IMR-90 (cell line): Measurements from ENCODE around the gene RIMBP2. TPM values are rescaled to one million over a fixed set of nuclear protein-coding genes. Genes with fewer than 3 reads are reported as not detected.

Experiments
- ATAC-seq: fragments of 200-7000 bp; cut with Tn5 transposase; 2 replicates; pipeline ENCODE4 v1.9.1; 2020; ENCODE audit warnings: low read depth, mild to moderate bottlenecking, moderate library complexity
- BruUV-seq: library from RNA; stranded (reverse); fragments of 400-500 nt; replicated peaks from 2 replicates; lab custom pipeline; 2021; lab: Mats Ljungman, UMichigan
- CTCF ChIA-PET: fragments of 300-600 bp; formaldehyde crosslinking; extraction: SDS; loops from one replicate; lab custom pipeline; 2021; ENCODE audit warnings: antibody characterized with exemption; lab: Yijun Ruan, JAX
- POLR2A ChIA-PET: fragments of 300-600 bp; sonication (Branson Sonifier 250); formaldehyde crosslinking; loops from one replicate; lab custom pipeline; 2022; ENCODE audit warnings: antibody characterized with exemption; ENCODE audit not compliant: unreplicated experiment; lab: Charles Lee
- DNase-seq: peaks from one replicate; pipeline ENCODE4 v3.0.0; 2013
- H2AFZ ChIP-seq: replicated peaks from 2 replicates; pipeline ENCODE3; 2013; ENCODE audit warnings: low read length, mild to moderate bottlenecking; ENCODE audit not compliant: poor library complexity
- H2AK5ac ChIP-seq: 2 replicates; pipeline ENCODE4 v1.6.1; 2013; ENCODE audit warnings: low read depth, low read length, inconsistent platforms
- H2AK9ac ChIP-seq: replicated peaks from 2 replicates; pipeline ENCODE3; 2013; ENCODE audit warnings: mild to moderate bottlenecking, low read depth, low read length, moderate library complexity; ENCODE audit not compliant: poor library complexity
- H2BK120ac ChIP-seq: 2 replicates; pipeline ENCODE4 v1.6.1; 2013; ENCODE audit warnings: low read depth, low read length, inconsistent platforms
- H2BK15ac ChIP-seq: 3 replicates; pipeline ENCODE4 v1.6.1; 2013; ENCODE audit warnings: low read depth, low read length, inconsistent platforms
- H2BK20ac ChIP-seq: 2 replicates; pipeline ENCODE4 v1.6.1; 2013; ENCODE audit warnings: low read depth, mild to moderate bottlenecking, inconsistent platforms, low read length, moderate library complexity
- H2BK5ac ChIP-seq: 2 replicates; pipeline ENCODE4 v1.6.1; 2013; ENCODE audit warnings: mild to moderate bottlenecking, low read depth, low read length, inconsistent platforms; ENCODE audit not compliant: poor library complexity, severe bottlenecking
- H3K14ac ChIP-seq: replicated peaks from 2 replicates; pipeline ENCODE4 v1.6.1; 2013; ENCODE audit warnings: low read depth, low read length, inconsistent platforms
- H3K18ac ChIP-seq: 2 replicates; pipeline ENCODE4 v1.6.1; 2013; ENCODE audit warnings: low read depth, low read length, control low read depth
- H3K23ac ChIP-seq: 2 replicates; pipeline ENCODE4 v1.6.1; 2013; ENCODE audit warnings: low read depth, low read length, inconsistent platforms
- H3K27ac ChIP-seq: 2 replicates; pipeline ENCODE4 v1.5.1; 2013; ENCODE audit warnings: mild to moderate bottlenecking, control low read depth, low read length; ENCODE audit not compliant: insufficient read depth
- H3K27me3 ChIP-seq: 2 replicates; pipeline ENCODE4 v1.6.1; 2013; ENCODE audit warnings: low read length; ENCODE audit not compliant: control insufficient read depth, insufficient read depth
- H3K36me3 ChIP-seq: 2 replicates; pipeline ENCODE4 v1.6.1; 2013; ENCODE audit warnings: low read length, mixed read lengths; ENCODE audit not compliant: control insufficient read depth, insufficient read depth
- H3K4ac ChIP-seq: 2 replicates; pipeline ENCODE4 v1.6.1; 2013; ENCODE audit warnings: low read depth, low read length, inconsistent platforms
- H3K4me1 ChIP-seq: 2 replicates; pipeline ENCODE4 v1.6.1; 2013; ENCODE audit warnings: low read length, mixed read lengths; ENCODE audit not compliant: control insufficient read depth, insufficient read depth
- H3K4me2 ChIP-seq: 2 replicates; pipeline ENCODE4 v1.6.1; 2013; ENCODE audit warnings: low read depth, mild to moderate bottlenecking, control low read depth, low read length, moderate library complexity
- H3K4me3 ChIP-seq: 2 replicates; pipeline ENCODE4 v1.5.1; 2013; ENCODE audit warnings: low read depth, mild to moderate bottlenecking, control low read depth, low read length, moderate library complexity; ENCODE audit not compliant: insufficient read depth
- H3K56ac ChIP-seq: 2 replicates; pipeline ENCODE4 v1.6.1; 2013; ENCODE audit warnings: low read length, inconsistent platforms; ENCODE audit not compliant: insufficient read depth; ENCODE audit errors: extremely low read depth
- H3K79me1 ChIP-seq, 2 experiments: 2 replicates each; pipeline ENCODE4 v1.6.1; 2013; ENCODE audit warnings: low read length in 2 of 2, inconsistent platforms in 1 of 2, low read depth in 1 of 2
- H3K9ac ChIP-seq: 2 replicates; pipeline ENCODE4 v1.6.1; 2013; ENCODE audit warnings: low read depth, low read length, control low read depth
- H3K9me1 ChIP-seq: 2 replicates; pipeline ENCODE4 v1.6.1; 2013; ENCODE audit warnings: low read length, inconsistent platforms; ENCODE audit not compliant: insufficient read depth
- H3K9me3 ChIP-seq: 2 replicates; pipeline ENCODE4 v1.6.1; 2013; ENCODE audit warnings: low read length; ENCODE audit not compliant: control insufficient read depth, insufficient read depth
- H4K20me1 ChIP-seq: 2 replicates; pipeline ENCODE4 v1.6.1; 2013; ENCODE audit warnings: low read length, inconsistent platforms; ENCODE audit not compliant: insufficient read depth
- H4K5ac ChIP-seq: 2 replicates; pipeline ENCODE4 v1.6.1; 2013; ENCODE audit warnings: mild to moderate bottlenecking, low read depth, low read length, control low read depth
- H4K8ac ChIP-seq, 2 experiments: 2 replicates each; pipeline ENCODE4 v1.6.1; 2013; ENCODE audit warnings: low read depth in 2 of 2, low read length in 2 of 2, control low read depth in 1 of 2, inconsistent platforms in 1 of 2
- H4K91ac ChIP-seq: 2 replicates; pipeline ENCODE4 v1.6.1; 2013; ENCODE audit warnings: low read depth, low read length, inconsistent platforms; ENCODE audit not compliant: insufficient read depth
- FOS ChIP-seq: fragments of 150-350 bp; IDR thresholded peaks from 2 replicates; pipeline ENCODE4 v1.6.1; 2016; ENCODE audit warnings: low read depth, low read length
- MXI1 ChIP-seq: IDR thresholded peaks from 2 replicates; pipeline ENCODE4 v1.6.1; 2012; ENCODE audit warnings: low read depth, mild to moderate bottlenecking, low read length, moderate library complexity, borderline replicate concordance
- RAD21 ChIP-seq: IDR thresholded peaks from 2 replicates; pipeline ENCODE4 v1.6.1; 2012; ENCODE audit warnings: low read length, improper control_type of control experiment
- RCOR1 ChIP-seq: IDR thresholded peaks from 2 replicates; pipeline ENCODE4 v1.6.1; 2012; ENCODE audit warnings: mild to moderate bottlenecking, low read length, improper control_type of control experiment; ENCODE audit not compliant: insufficient replicate concordance
- RFX5 ChIP-seq: IDR thresholded peaks from 2 replicates; pipeline ENCODE4 v1.8.0; 2012; ENCODE audit warnings: low read depth, mild to moderate bottlenecking, low read length, moderate library complexity
- USF2 ChIP-seq: fragments of 150-350 bp; IDR thresholded peaks from 2 replicates; pipeline ENCODE4 v1.6.1; 2017; ENCODE audit warnings: mild to moderate bottlenecking, antibody characterized with exemption, low read length, low read depth
- WGBS, 2 experiments: methylation state at CpG; one replicate each; pipeline versions ENCODE4 v1.1.5 to v1.1.7; 2013; ENCODE audit warnings: missing lambda C conversion rate in 2 of 2; ENCODE audit not compliant: insufficient read length in 1 of 2; ENCODE audit errors: extremely low coverage in 2 of 2; 5-methylcytosine and 5-hydroxymethylcytosine counted together
- dilution Hi-C: fragments of 300-500 bp; cut with HindIII; formaldehyde crosslinking; loops from one replicate; pipeline ENCODE4 v1.14.3; 2018; ENCODE audit warnings: low sequenced_read_pairs; ENCODE audit not compliant: unreplicated experiment
- in situ Hi-C: fragments of 300-500 bp; cut with MboI; formaldehyde crosslinking; loops from 3 replicates; pipeline ENCODE4 v1.14.3; 2019; ENCODE audit warnings: low sequenced_read_pairs, inconsistent platforms, mixed read lengths
- intact Hi-C: fragments of 100-400 bp; cut with micrococcal nuclease; formaldehyde crosslinking; loops from 2 replicates; pipeline ENCODE4 v1.10.0; 2022
- polyA plus RNA-seq, 3 experiments: library from polyadenylated mRNA; depleted of rRNA; stranded (reverse); fragments of >200 nt; gene quantifications; 2 replicates each; pipeline ENCODE4 v1.2.3, GENCODE V29; 2012; ENCODE audit warnings: low replicate concordance in 1 of 3
- total RNA-seq: library from RNA; depleted of rRNA; stranded (reverse); fragments of >200 nt; gene quantifications from 2 replicates; pipeline ENCODE4 v1.2.3, GENCODE V29; 2012

The RIMBP2 gene
- total and polyA plus RNA-seq, 2 of the 4 experiments (the other 2 are of a cell fraction): not detected

GRCh38 chr12:130369816-130370215 lies 346.3 kb downstream of the RIMBP2 start:
- H4K20me1 ChIP-seq: no peaks in the 10 kb centered on the region
- dilution Hi-C loops (no loop called here), in situ Hi-C loops (no loop called here), intact Hi-C loops (no loop called here)
- no peaks in the 10 kb centered on the region for H3K36me3 ChIP-seq
- no peak overlapping the region for H3K14ac ChIP-seq
- no peak overlapping the region for H3K56ac ChIP-seq
- peaks cover 19% of the 10 kb centered on the region for H3K9me3 ChIP-seq
- DNase-seq (no peak), ATAC-seq (no peak)
- BruUV-seq: no TSS peak
- 0% methylated on average over 1 of the region's 4 CpGs; no CpG with 5 or more reads in 1 of the 2 experiments for WGBS, 2 experiments
- no peaks in the 10 kb centered on the region for H3K27me3 ChIP-seq
- TF ChIP-seq FOS: no peak
- no peak for TF ChIP-seq RAD21
- no peak for TF ChIP-seq RCOR1
- no peak for TF ChIP-seq USF2
- no peak for TF ChIP-seq MXI1
- no peak for TF ChIP-seq RFX5
- no peaks in the 10 kb centered on the region for H3K79me1 ChIP-seq
- no peak overlapping the region for H3K4ac ChIP-seq
- ChIA-PET POLR2A (no interaction called here), CTCF (no interaction called here)
- no peak overlapping the region for H4K5ac ChIP-seq
- no peak overlapping the region for H2AFZ ChIP-seq
- H2BK20ac ChIP-seq: no peak overlapping the region
- H2BK15ac ChIP-seq: no peak overlapping the region
- no peak overlapping the region for H4K8ac ChIP-seq
- no peak overlapping the region for H3K4me3 ChIP-seq
- H2AK9ac ChIP-seq: no peak overlapping the region
- H3K9ac ChIP-seq: no peak overlapping the region
- H4K91ac ChIP-seq: no peak overlapping the region
- no peak overlapping the region for H3K18ac ChIP-seq
- no peaks in the 10 kb centered on the region for H3K9me1 ChIP-seq
- H3K4me1 ChIP-seq: no peaks in the 10 kb centered on the region
- no peak overlapping the region for H3K27ac ChIP-seq
- no peak overlapping the region for H2AK5ac ChIP-seq
- no peak overlapping the region for H3K23ac ChIP-seq
- H3K4me2 ChIP-seq: no peak overlapping the region
- no peak overlapping the region for H2BK120ac ChIP-seq
- no peak overlapping the region for H2BK5ac ChIP-seq
